PFSK-1 (cell line): Measurements from ENCODE around the gene PRLR.

ENCODE experiments used
- POLR2AphosphoS5 ChIP-seq: IDR thresholded peaks from 2 replicates; pipeline ENCODE4 v1.6.1; 2012; ENCODE audit warnings: low read depth, mild to moderate bottlenecking, control low read depth, low read length, moderate library complexity
- REST ChIP-seq, 2 experiments: IDR thresholded peaks; 2 replicates each; pipeline versions ENCODE4 v1.6.1 to v1.8.0; 2011 to 2012; ENCODE audit warnings: low read depth in 2 of 2, low read length in 2 of 2, control low read depth in 1 of 2, inconsistent platforms in 1 of 2, mild to moderate bottlenecking in 1 of 2, moderate library complexity in 1 of 2; ENCODE audit not compliant: insufficient read depth in 1 of 2
- TAF1 ChIP-seq: IDR thresholded peaks from 2 replicates; pipeline ENCODE4 v1.6.1; 2012; ENCODE audit warnings: low read length, control low read depth, borderline replicate concordance; ENCODE audit not compliant: insufficient read depth

GRCh38 chr5:35171078-35171477 is 59.2 kb downstream of the PRLR start:
- TF ChIP-seq REST (IDR thresholded peaks at IDR 0.05; ENCODE audit: insufficient read depth in 1 of 2, low read depth in 2 of 2, low read length in 2 of 2), result no peak
- no peak for TF ChIP-seq TAF1
- TF ChIP-seq POLR2AphosphoS5, result no peak
